LHCN-M2 (cell line): ENCODE data around the gene CPSF6. TPM values are rescaled to one million over a fixed set of nuclear protein-coding genes. Genes with fewer than 3 reads are reported as not detected.
"Not testable (repeated sequence)": the region's sequence is repeated elsewhere in the genome, so short reads cannot be mapped to it uniquely, and the experiment has no call there.

Experiments
- DNase-seq: peaks from one replicate; pipeline ENCODE4 v3.0.0-alpha.2; 2012; ENCODE audit warnings: low read depth
- polyA plus RNA-seq: library from polyadenylated mRNA; unstranded; fragments of >200 nt; gene quantifications from one replicate; pipeline ENCODE4 v1.2.1, GENCODE V29; 2012; ENCODE audit warnings: missing spikeins
- total RNA-seq: library from RNA; depleted of rRNA; stranded (reverse); fragments of >200 nt; gene quantifications from 2 replicates; pipeline ENCODE4 v1.2.3, GENCODE V29; 2014; rRNA removed

CPSF6 gene, protein sequence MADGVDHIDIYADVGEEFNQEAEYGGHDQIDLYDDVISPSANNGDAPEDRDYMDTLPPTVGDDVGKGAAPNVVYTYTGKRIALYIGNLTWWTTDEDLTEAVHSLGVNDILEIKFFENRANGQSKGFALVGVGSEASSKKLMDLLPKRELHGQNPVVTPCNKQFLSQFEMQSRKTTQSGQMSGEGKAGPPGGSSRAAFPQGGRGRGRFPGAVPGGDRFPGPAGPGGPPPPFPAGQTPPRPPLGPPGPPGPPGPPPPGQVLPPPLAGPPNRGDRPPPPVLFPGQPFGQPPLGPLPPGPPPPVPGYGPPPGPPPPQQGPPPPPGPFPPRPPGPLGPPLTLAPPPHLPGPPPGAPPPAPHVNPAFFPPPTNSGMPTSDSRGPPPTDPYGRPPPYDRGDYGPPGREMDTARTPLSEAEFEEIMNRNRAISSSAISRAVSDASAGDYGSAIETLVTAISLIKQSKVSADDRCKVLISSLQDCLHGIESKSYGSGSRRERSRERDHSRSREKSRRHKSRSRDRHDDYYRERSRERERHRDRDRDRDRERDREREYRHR
- total RNA-seq, result 18.4 and 26.8 TPM in 2 replicates
- 37.7 TPM for polyA plus RNA-seq

DNA sequence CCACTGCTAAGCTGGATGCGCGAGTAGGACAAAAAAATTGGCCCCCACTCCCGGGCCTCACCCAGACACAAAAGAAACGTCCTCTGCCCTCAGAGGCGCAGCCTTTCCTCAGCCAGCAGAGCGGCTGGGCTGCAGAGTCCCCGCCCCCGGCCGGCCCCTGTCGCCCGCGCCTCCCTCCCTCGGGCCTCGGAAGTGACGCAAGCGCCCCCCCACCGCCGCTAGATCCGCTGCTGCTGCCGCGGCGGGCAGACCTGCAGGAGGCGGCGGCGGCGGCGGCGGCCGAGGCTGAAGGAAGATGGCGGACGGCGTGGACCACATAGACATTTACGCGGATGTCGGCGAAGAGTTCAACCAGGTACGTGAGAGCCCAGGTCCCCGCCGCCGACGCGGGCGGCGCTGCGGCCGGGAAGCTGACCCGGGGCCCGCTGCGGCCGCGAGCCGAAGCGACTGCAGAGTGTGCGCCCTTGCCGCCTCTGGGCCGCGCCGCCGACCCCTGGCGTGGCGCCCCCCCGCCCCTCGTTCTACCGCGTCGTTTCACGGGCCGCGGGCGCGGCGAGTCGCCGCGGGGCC, at the start of gene CPSF6:
Gene CPSF6 (plus strand): TSS at position 218 of the 570 bp plus-strand sequence. CDS start 78 bp downstream, at position 296.
- peak; percentile 90 for DNase-seq

- DNase-seq, result no peak
These were observed 42.8 kb upstream of the CPSF6 start for GRCh38 chr12:69196302-69197288.

GRCh38 chr12:69199976-69200375, 39.4 kb upstream of the CPSF6 start:
- not testable (repeated sequence) for DNase-seq

DNA sequence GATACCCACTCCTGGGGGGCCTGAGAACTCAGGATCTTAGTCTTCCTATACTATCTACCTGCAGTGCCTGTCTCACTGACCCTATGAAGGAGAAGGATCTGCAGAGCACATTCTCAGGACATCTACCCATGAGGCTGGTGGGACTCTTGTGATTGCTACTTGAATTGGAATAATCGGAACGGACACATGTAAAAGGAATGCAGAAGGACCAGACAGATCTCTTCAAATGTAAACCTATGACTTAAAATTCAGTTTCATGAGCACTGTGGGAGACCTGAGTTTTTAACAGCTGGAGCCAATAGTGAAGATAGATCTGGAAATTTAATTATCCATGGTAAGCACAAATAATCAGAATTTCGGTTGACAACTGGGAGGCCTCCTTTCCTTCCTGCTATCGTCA, 35.2 kb upstream of the CPSF6 start:
- no peak for DNase-seq

DNA sequence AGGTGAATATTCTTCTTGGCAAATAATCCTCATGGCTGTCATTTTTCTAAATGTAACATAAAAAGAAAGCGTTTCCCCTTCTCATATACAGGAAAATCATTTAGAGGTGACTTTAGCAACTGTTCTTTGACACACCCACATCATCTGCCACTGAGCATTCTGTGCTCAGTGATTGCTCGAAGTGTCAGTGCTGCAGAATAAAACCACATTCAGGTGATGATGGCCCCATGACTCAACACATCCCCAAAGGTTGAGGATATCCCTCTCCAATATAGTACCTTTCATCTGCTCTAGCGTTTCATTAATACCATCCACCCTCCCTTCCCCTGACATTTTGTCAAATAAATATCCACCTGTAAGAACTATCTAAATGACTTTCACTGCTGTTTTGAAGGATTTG, 28.7 kb upstream of the CPSF6 start:
- DNase-seq, result no peak

- DNase-seq, result no peak
These were observed 28.2 kb upstream of the CPSF6 start for GRCh38 chr12:69211160-69211559.

DNA sequence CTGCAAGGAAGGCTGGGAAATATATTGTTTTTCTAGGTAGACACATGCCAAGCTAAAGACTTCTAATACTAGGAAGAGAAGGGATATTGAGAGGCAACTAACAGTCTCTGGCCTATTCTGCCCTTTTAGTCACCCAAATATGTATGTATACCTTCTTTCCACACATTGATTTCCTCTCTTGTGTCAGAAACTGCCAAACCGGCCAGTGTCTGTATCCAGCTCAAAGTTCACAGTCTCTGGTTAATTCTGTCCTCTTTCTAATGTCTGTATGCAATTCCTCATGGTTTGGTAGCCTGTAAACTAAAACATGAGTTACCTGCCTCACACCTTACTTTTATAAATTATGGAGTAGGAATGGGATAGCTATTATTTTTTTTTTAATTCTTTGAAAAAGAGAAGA, 25.2 kb upstream of the CPSF6 start:
- DNase-seq, result no peak

- no peak for DNase-seq
These were observed 14.0 kb upstream of the CPSF6 start for GRCh38 chr12:69225251-69225910.

GRCh38 chr12:69231479-69231878, 7.9 kb upstream of the CPSF6 start:
- no peak for DNase-seq

DNA sequence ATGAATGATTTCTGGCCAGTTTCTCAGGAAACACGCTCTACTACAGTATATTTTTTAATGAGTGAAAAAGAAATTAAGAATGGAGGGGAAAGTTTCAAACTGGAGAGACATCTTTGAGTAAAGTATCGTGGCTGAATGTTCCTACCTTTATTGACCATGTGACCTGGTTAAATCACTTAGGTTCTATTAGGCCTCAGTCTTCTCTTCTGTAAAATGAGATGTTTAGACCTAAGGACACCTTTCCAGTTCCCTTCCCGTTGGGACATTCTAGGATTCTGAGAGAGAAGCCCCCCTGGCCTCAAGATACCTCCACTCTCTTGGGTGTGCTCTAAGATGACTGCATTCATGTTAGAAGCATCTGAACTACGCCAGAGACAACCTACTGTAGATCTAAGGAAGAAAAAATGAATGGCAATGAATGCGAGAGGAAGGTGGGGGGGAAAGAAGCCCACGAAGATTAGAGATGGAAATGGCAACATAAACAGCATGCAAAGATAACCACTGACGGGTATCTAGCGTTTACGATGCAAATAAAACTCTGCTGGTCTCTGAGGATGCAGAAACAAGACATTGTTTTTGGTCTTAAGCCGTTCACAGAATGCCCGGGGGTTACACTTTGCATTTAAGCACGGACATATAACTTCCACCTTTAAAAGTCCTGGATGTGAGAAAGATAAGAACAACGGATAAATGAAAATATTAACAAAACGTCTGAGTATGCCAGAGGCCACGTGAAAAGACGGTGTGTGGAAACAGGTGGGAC, 599 bp upstream of the CPSF6 start:
- DNase-seq, result no peak

DNA sequence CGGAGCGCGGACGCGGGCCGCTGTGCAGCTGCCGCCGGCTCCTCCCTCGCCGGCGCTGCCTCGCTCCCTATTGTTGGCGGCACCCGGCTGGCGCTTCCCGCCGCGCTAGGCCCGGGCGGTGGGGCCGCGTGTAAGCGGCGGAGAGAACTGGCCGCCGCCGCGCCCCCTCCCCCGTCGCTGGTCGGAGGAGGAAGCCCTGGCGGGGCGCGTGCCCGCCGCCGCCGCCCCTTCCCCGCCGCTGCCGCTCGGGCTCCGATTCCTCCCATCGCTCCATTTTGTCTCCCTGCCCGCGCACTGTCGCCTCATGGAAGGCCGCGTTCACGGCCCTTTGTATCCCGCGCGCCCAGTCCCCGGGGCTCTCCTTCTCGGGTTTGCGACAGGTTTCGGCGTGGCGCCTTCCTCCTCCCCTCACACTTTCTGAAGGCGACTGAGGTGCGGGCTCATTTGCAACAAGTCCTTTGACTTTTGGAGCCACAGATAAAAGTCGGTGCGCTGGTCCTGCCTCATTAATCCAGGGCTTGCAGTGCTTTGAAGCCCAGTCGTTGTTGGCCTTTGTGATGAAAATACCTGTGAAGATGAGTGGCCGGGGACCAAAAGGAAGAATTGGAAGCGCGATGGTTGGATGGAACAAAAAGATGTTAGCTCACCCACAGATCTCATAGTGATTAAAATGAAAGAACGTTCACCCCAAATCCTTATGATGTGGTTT, 707 bp downstream of the CPSF6 start:
- peak; percentile 28 for DNase-seq

- DNase-seq, result no peak
These were observed 1.2 kb downstream of the CPSF6 start for GRCh38 chr12:69240631-69240995.

- no peak for DNase-seq
These were observed 2.2 kb downstream of the CPSF6 start for GRCh38 chr12:69241438-69242092.

DNA sequence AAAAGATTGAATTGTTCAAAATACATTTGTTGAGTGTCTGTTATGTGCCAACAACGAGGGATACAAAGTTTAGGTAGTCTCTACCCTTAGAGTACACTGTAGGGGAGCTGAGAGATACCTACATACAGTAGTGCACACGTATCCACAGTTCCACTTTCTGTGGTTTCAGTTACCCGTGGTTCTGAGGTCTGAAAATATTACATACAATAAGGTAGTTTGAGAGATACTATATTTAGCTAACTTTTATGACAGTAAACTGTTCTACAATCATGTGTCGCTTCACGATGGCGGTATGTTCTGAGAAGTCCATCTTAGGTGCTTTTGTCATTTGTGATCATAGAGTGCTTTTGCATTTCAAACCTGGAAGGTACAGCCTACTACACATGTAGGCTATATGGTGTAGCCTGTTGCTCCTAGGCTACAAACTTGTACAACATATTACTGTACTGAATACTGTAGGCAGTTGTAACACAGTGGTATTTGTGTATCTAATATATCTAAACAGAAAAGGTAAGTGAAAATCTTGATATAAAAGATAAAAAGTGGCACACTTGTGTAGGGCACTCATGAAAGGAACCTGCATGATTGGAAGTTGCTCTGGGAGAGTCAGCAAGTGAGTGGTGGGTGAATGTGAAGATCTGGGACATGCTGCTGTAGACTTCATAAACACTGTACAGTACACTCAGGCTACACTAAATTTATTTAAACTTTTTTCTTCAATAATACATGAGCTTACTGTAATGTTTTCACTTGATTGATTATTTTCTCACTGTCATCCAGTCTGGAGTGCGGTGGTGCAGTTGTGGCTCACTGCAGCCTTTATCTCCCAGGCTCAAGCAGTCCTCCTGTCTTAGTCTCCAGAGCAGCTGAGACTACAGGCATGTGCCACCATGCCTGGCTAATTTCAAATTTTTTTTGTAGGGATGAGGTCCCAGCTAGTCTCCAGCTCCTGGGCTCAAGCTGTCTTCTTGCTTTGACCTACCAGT, 4.0 kb downstream of the CPSF6 start:
- no peak for DNase-seq

- DNase-seq, result no peak
These were observed 8.1 kb downstream of the CPSF6 start for GRCh38 chr12:69247268-69248018.

- DNase-seq, result peak; percentile 33
These were observed 12.7 kb downstream of the CPSF6 start for GRCh38 chr12:69252033-69252432.

- peak; percentile 51 for DNase-seq
These were observed 14.7 kb downstream of the CPSF6 start for GRCh38 chr12:69254046-69254445.
